HG02870 (cell line): ENCODE data around the gene FAM72B.
"Not testable (repeated sequence)": the region's sequence is repeated elsewhere in the genome, so short reads cannot be mapped to it uniquely, and the experiment has no call there.

Source experiments
- ATAC-seq: cut with Tn5 transposase; IDR thresholded peaks from one replicate; pipeline ENCODE4 v1.9.1; 2021; ENCODE audit warnings: mild to moderate bottlenecking, moderate library complexity; ENCODE audit not compliant: unreplicated experiment

The FAM72B gene

GRCh38 chr1:121184290-121185127 is at the start of gene FAM72B, which contains the start of gene SRGAP2C:
FAM72B (minus strand) TSS chr1:121184340; CDS start chr1:121183489, 851 bp downstream.
SRGAP2C (plus strand) TSS chr1:121184975; CDS start chr1:121187447, 2,472 bp downstream.
- ATAC-seq: peak; percentile 87

- peak; percentile 83 for ATAC-seq
These were observed 48.4 kb upstream of the FAM72B start for GRCh38 chr1:121232445-121233125.

GRCh38 chr1:121230636-121231035 is 46.5 kb upstream of the FAM72B start:
- not testable (repeated sequence) for ATAC-seq

GRCh38 chr1:121227544-121228330 is 43.6 kb upstream of the FAM72B start:
- ATAC-seq: not testable (repeated sequence)

- ATAC-seq: not testable (repeated sequence)
These were observed 42.8 kb upstream of the FAM72B start for GRCh38 chr1:121226925-121227324.

GRCh38 chr1:121226295-121226904 is 42.3 kb upstream of the FAM72B start:
- ATAC-seq: not testable (repeated sequence)

- ATAC-seq: peak; percentile 98
These were observed 40.6 kb upstream of the FAM72B start for GRCh38 chr1:121224714-121225113.

GRCh38 chr1:121221770-121222169 is 37.6 kb upstream of the FAM72B start:
- ATAC-seq: peak; percentile 49

- ATAC-seq: not testable (repeated sequence)
These were observed 32.5 kb upstream of the FAM72B start for GRCh38 chr1:121216676-121217075.

- not testable (repeated sequence) for ATAC-seq
These were observed 31.7 kb upstream of the FAM72B start for GRCh38 chr1:121215699-121216417.

- ATAC-seq: peak; percentile 59
These were observed 30.5 kb upstream of the FAM72B start for GRCh38 chr1:121214544-121215156.

- ATAC-seq: not testable (repeated sequence)
These were observed 29.4 kb upstream of the FAM72B start for GRCh38 chr1:121213491-121213890.

- not testable (repeated sequence) for ATAC-seq
These were observed 26.6 kb upstream of the FAM72B start for GRCh38 chr1:121210778-121211177.

- ATAC-seq: not testable (repeated sequence)
These were observed 24.2 kb upstream of the FAM72B start for GRCh38 chr1:121208375-121208774.

GRCh38 chr1:121207328-121207727 is 23.2 kb upstream of the FAM72B start:
- ATAC-seq: not testable (repeated sequence)

- not testable (repeated sequence) for ATAC-seq
These were observed 21.9 kb upstream of the FAM72B start for GRCh38 chr1:121205786-121206711.

GRCh38 chr1:121202986-121203385 is 18.8 kb upstream of the FAM72B start:
- not testable (repeated sequence) for ATAC-seq
